Measurements from ENCODE around the gene SLC36A2. TPM values are rescaled to one million over a fixed set of nuclear protein-coding genes. Genes with fewer than 3 reads are reported as not detected.

SLC36A2 gene
- total and polyA plus RNA-seq, 12 donors: 0.06 to 0.17 (median 0.07) TPM; not detected in 9

DNA sequence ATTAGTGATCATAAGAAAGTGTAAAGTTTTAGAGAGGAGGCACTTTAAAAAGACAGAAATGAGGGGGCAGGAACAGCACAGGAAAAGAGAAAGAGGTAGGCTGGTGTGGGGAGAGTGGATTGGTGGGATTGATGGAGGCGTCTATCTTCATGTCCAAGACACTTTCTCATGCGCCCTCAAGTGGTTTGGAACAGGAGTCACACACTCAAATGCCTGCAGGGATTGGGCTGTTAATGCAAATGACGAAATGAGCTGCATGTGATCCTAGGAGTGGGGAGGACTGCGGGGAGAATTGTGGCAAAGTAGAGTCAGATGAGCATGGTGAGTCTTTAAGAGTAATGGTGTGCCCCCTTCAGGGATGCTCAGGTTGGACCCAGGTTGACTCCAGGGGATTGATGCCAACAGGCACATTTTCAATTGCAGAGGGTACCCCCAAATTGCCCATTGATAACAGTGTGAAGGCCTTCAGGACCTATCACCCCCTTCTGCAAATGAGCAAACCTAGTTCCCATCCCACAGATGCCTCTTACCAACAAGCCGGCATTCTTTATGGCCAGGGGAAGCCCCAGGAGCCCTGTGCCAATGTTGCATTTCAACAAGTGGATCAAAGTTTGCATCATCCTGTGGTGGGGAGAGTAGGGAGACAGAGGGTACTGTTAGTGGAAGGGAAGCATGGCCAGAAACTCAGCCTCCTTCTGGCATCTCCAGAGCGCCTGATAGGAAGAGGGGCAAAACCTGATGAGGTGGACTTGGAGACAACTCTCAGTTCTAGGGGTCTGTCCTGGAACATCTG lies 49.1 kb downstream of the SLC36A2 start:
- WGBS, 4 donors: 24 to 85% (median 65%) methylated on average over 6 of the region's 6 CpGs
- no peak overlapping the region for H3K27ac ChIP-seq
- H3K4me3 ChIP-seq: no peak overlapping the region
- no peaks in the 10 kb centered on the region for H3K9me3 ChIP-seq (replicated peaks in 1 of 3)
- H3K4me1 ChIP-seq (replicated peaks in 1 of 2): no peaks in the 10 kb centered on the region
- no peaks in the 10 kb centered on the region for H3K27me3 ChIP-seq
- no peaks in the 10 kb centered on the region for H3K36me3 ChIP-seq (replicated peaks in 1 of 2)
- peak in 6 of 7 donors; percentile 25 to 71 (median 45) for DNase-seq
- intact Hi-C loops (cut with DNase I): no loop called here
- TF ChIP-seq, protein P1, sequence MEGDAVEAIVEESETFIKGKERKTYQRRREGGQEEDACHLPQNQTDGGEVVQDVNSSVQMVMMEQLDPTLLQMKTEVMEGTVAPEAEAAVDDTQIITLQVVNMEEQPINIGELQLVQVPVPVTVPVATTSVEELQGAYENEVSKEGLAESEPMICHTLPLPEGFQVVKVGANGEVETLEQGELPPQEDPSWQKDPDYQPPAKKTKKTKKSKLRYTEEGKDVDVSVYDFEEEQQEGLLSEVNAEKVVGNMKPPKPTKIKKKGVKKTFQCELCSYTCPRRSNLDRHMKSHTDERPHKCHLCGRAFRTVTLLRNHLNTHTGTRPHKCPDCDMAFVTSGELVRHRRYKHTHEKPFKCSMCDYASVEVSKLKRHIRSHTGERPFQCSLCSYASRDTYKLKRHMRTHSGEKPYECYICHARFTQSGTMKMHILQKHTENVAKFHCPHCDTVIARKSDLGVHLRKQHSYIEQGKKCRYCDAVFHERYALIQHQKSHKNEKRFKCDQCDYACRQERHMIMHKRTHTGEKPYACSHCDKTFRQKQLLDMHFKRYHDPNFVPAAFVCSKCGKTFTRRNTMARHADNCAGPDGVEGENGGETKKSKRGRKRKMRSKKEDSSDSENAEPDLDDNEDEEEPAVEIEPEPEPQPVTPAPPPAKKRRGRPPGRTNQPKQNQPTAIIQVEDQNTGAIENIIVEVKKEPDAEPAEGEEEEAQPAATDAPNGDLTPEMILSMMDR (IDR thresholded peaks at IDR 0.05): peak in 5 of 6 experiments; percentile 17 to 57 (median 47)
- no peak for TF ChIP-seq POLR2A (IDR thresholded peaks at IDR 0.05)

DNA sequence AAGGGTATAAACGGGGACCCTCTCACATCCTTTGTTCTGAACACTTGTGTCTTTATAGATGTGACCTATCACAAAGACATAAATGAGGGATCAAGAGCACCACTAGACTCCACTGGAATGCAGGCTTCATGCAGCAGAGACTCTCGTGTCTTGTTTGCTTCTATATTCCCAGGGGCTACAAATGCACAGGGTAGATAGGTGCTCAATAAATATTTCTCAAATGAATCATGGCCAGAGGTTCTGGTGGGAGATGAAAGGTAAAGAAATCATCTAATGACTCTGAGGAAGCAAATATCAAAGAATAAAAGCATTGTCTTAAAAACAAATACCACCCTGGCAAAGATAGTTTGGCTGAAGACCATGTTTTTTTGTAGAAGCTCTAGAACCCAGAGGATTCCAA lies 50.4 kb downstream of the SLC36A2 start:
- no peaks in the 10 kb centered on the region for H3K27me3 ChIP-seq
- H3K9me3 ChIP-seq (replicated peaks in 1 of 3): no peaks in the 10 kb centered on the region
- 70 to 83% (median 75%) methylated on average over 2 of the region's 2 CpGs for WGBS, 4 donors
- TF ChIP-seq, protein P1 (IDR thresholded peaks at IDR 0.05): no peak
- no peak for TF ChIP-seq POLR2A (IDR thresholded peaks at IDR 0.05)
- no peaks in the 10 kb centered on the region for H3K4me1 ChIP-seq (replicated peaks in 1 of 2)
- no peak overlapping the region for H3K4me3 ChIP-seq
- DNase-seq: no peak
- intact Hi-C loops (cut with DNase I): no loop called here
- H3K36me3 ChIP-seq (replicated peaks in 1 of 2): no peaks in the 10 kb centered on the region
- no peak overlapping the region for H3K27ac ChIP-seq

DNA sequence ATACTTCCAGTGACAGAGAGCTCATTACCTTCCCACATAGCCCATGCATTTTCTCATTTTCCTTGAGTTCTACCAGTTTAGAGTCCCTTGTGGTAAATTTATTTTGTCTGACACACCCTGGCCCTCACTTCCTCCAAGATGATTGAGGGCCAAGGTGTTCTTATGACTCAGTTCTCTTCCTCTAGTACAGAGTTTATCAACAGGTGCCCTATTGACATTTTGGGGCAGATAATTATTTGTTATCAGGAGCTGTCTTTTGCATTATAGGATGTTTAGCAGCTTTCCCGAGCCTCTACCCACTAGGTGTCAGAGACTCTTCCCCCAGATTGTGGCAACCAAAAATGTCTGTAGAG lies 50.9 kb downstream of the SLC36A2 start:
- intact Hi-C loops (cut with DNase I): no loop called here
- Histone ChIP-seq H3K27me3 (no peaks in the 10 kb centered on the region), H3K27ac (no peak overlapping the region), H3K36me3 (replicated peaks in 1 of 2) (no peaks in the 10 kb centered on the region), H3K4me3 (no peak overlapping the region), H3K4me1 (replicated peaks in 1 of 2) (no peaks in the 10 kb centered on the region), H3K9me3 (replicated peaks in 1 of 3) (no peaks in the 10 kb centered on the region)
- TF ChIP-seq POLR2A (IDR thresholded peaks at IDR 0.05): no peak
- TF ChIP-seq, protein P1 (IDR thresholded peaks at IDR 0.05): no peak
- 67 to 77% (median 71%) methylated on average over 1 of the region's 1 CpG for WGBS, 4 donors
- no peak for DNase-seq

DNA sequence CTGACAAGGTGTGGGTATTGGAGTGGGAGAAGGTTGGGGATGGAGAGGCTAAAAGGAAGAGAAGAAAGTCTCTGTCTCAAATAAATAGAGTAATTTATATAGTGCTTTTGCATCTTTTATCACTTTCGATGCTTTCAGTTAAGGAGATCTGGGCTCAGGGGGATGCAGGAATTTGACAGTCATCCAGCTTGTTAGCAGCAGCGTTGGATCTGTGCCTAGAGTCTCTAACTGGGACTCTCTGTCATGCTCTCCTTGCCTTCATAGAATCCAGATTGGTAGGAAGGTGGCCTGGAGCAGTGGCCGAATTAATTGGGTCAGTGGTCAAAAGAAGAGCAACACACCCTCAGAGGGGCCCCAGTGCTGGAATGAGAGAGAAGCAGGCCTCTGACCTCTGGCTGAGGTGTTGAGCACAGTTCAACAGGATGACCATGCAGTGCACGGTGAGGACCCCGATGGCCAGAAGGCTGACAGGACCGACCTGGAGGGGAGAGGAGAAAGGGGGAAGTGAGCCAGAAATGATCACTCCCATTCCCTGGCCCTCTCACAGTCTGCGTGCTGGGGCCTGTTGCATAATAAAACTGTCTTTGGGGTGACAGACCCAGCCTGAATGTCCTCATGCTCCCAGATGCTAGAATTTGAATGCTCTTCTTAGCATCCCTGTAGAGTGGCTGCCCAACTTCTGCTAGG lies 51.4 kb downstream of the SLC36A2 start:
- Histone ChIP-seq H3K27me3 (no peaks in the 10 kb centered on the region), H3K27ac (no peak overlapping the region), H3K36me3 (replicated peaks in 1 of 2) (no peaks in the 10 kb centered on the region), H3K4me3 (no peak overlapping the region), H3K4me1 (replicated peaks in 1 of 2) (no peaks in the 10 kb centered on the region), H3K9me3 (replicated peaks in 1 of 3) (no peaks in the 10 kb centered on the region)
- WGBS, 4 donors: 43 to 63% (median 50%) methylated on average over 7 of the region's 7 CpGs
- DNase-seq: no peak
- intact Hi-C loops (cut with DNase I): no loop called here
- no peak for TF ChIP-seq POLR2A (IDR thresholded peaks at IDR 0.05)
- TF ChIP-seq, protein P1 (IDR thresholded peaks at IDR 0.05): no peak

All from adrenal gland (tissue), 12 donors.